K562 (cell line): ENCODE measurements around the gene C1QTNF12. TPM values are rescaled to one million over a fixed set of nuclear protein-coding genes. Genes with fewer than 3 reads are reported as not detected.
A peak's percentile ranks its signal among the peaks of the same experiment; 100 is the strongest.

Experiments
- BRCA1 ChIP-seq, 2 experiments: fragments of 450-650 bp in 1 of 2; sonication (generic) in 1 of 2; formaldehyde crosslinking in 1 of 2; IDR thresholded peaks; 2 replicates each; pipeline versions ENCODE4 v1.5.0 to v1.6.1; 2017 to 2020; ENCODE audit warnings: mild to moderate bottlenecking in 1 of 2, missing genetic modification reagents in 1 of 2
- CCNT2 ChIP-seq: IDR thresholded peaks from 2 replicates; pipeline ENCODE4 v1.6.1; 2011; ENCODE audit warnings: borderline replicate concordance, low read depth, mild to moderate bottlenecking, moderate library complexity, mixed read lengths, low read length; ENCODE audit not compliant: insufficient read length; ENCODE audit errors: extremely low read depth
- CXXC5 ChIP-seq: fragments of 250-450 bp; sonication (Bioruptor Pico); IDR thresholded peaks from 2 replicates; pipeline ENCODE4 v1.8.0; 2022; ENCODE audit warnings: inconsistent platforms, mild to moderate bottlenecking, moderate library complexity
- E2F5 ChIP-seq: sonication (generic); formaldehyde crosslinking; IDR thresholded peaks from 2 replicates; pipeline ENCODE4 v1.8.0; 2022; ENCODE audit warnings: mild to moderate bottlenecking, missing genetic modification reagents
- GTF2E2 ChIP-seq: fragments of 200-800 bp; sonication (Bioruptor generic); IDR thresholded peaks from 2 replicates; pipeline ENCODE4 v1.6.1; 2016; ENCODE audit warnings: missing genetic modification characterization, missing compliant biosample characterization
- HBP1 ChIP-seq: fragments of 450-650 bp; formaldehyde crosslinking; IDR thresholded peaks from 2 replicates; pipeline ENCODE4 v1.4.0; 2022; ENCODE audit warnings: missing genetic modification characterization
- IRF2 ChIP-seq: sonication (generic); formaldehyde crosslinking; IDR thresholded peaks from 2 replicates; pipeline ENCODE4 v1.8.1; 2022; ENCODE audit warnings: mild to moderate bottlenecking, missing genetic modification reagents
- MECOM ChIP-seq: fragments of 250-450 bp; sonication (Bioruptor Pico); IDR thresholded peaks from 2 replicates; pipeline ENCODE4 v1.8.0; 2022; ENCODE audit warnings: inconsistent platforms
- NONO ChIP-seq, 2 experiments: fragments of 200-400 bp in 1 of 2; fragments of 450-650 bp in 1 of 2; formaldehyde crosslinking in 1 of 2; IDR thresholded peaks; 2 replicates each; pipeline ENCODE4 v1.6.1; 2017; ENCODE audit warnings: low read depth in 2 of 2, mild to moderate bottlenecking in 2 of 2, moderate library complexity in 2 of 2, low read length in 1 of 2
- NR3C1 ChIP-seq: sonication (generic); formaldehyde crosslinking; IDR thresholded peaks from 2 replicates; pipeline ENCODE4 v1.8.1; 2022; ENCODE audit warnings: missing genetic modification reagents
- NUFIP1 ChIP-seq: fragments of 450-650 bp; IDR thresholded peaks from 2 replicates; pipeline ENCODE4 v1.6.1; 2018; ENCODE audit not compliant: partially characterized antibody
- POLR3G ChIP-seq: IDR thresholded peaks from 2 replicates; pipeline ENCODE4 v1.6.1; 2011; ENCODE audit not compliant: insufficient read length, insufficient replicate concordance; ENCODE audit errors: extremely low read depth
- STAT5B ChIP-seq: fragments of 250-450 bp; sonication (Bioruptor Pico); IDR thresholded peaks from 2 replicates; pipeline ENCODE4 v1.8.0; 2021; ENCODE audit warnings: mild to moderate bottlenecking, inconsistent platforms
- UBTF ChIP-seq, 2 experiments: IDR thresholded peaks; 2 replicates each; pipeline ENCODE4 v1.6.1; 2012; ENCODE audit warnings: improper control_type of control experiment in 2 of 2, low read depth in 2 of 2, low read length in 2 of 2, borderline replicate concordance in 1 of 2
- USF1 ChIP-seq: sonication (generic); formaldehyde crosslinking; IDR thresholded peaks from 2 replicates; pipeline ENCODE4 v1.9.0; 2022; ENCODE audit warnings: mild to moderate bottlenecking, missing genetic modification reagents
- ZBTB9 ChIP-seq: fragments of 450-650 bp; formaldehyde crosslinking; IDR thresholded peaks from 2 replicates; pipeline ENCODE4 v1.4.0; 2020; ENCODE audit warnings: mild to moderate bottlenecking, moderate library complexity
- ZNF324 ChIP-seq: fragments of 250-450 bp; sonication (Bioruptor Pico); IDR thresholded peaks from 2 replicates; pipeline ENCODE4 v1.4.0; 2020; ENCODE audit warnings: mild to moderate bottlenecking
- ZNF766 ChIP-seq: fragments of 200-800 bp; sonication (Bioruptor generic); conservative IDR thresholded peaks from 2 replicates; pipeline ENCODE4 v1.6.1; 2016; ENCODE audit warnings: missing genetic modification characterization, missing compliant biosample characterization
- polyA plus RNA-seq, 8 experiments: library from polyadenylated mRNA; depleted of rRNA in 4 of 8; stranded (reverse) in 5 of 8; unstranded in 3 of 8; fragments of >200 nt; fragmentation: Nextera tagmentation in 2 of 8; fragmentation: Illumina TruSeq in 1 of 8; extraction: Ambion mirVana in 2 of 8; extraction: Trizol in 1 of 8; gene quantifications; 2 replicates each; pipeline versions ENCODE4 v1.2.1 to v1.2.3, GENCODE V29; 2011 to 2014; ENCODE audit warnings: inconsistent platforms in 1 of 8, missing spikeins in 1 of 8
- total RNA-seq, 7 experiments: library from RNA; depleted of rRNA in 6 of 7; stranded (reverse); fragments of >200 nt in 6 of 7; fragmentation: Illumina TruSeq in 2 of 7; extraction: Trizol in 2 of 7; gene quantifications; 2 replicates each; pipeline versions ENCODE4 v1.2.1 to v1.2.3, GENCODE V29; 2011 to 2021; ENCODE audit warnings: low replicate concordance in 1 of 7

The C1QTNF12 gene
- total and polyA plus RNA-seq, 9 of the 15 experiments (the other 6 are each of a cell fraction or from before 2014, with no cell fraction given), result 0.11 to 4.3 (median 0.93) TPM; not detected in 3

GRCh38 chr1:1232208-1232795 is 14.2 kb downstream of the C1QTNF12 start, which contains the start of gene B3GALT6 (continued):
- peak; percentile 80; the same call in 1 of the 2 replicates for TF ChIP-seq E2F5 (CRISPR knock-in tag)
- no peak for TF ChIP-seq UBTF (IDR thresholded peaks at IDR 0.05; ENCODE audit: borderline replicate concordance in 1 of 2, low read depth in 2 of 2, low read length in 2 of 2)
- TF ChIP-seq STAT5B (CRISPR knock-in tag), result no peak
- peak; percentile 51 for TF ChIP-seq CCNT2
- TF ChIP-seq CXXC5 (CRISPR knock-in tag), result peak; percentile 86
- TF ChIP-seq ZNF766 (CRISPR knock-in tag), result peak; percentile 55; the same call in 1 of the 2 replicates
- no peak for TF ChIP-seq GTF2E2 (tag)
- TF ChIP-seq BRCA1 (IDR thresholded peaks at IDR 0.05), result no peak
- 0 out of 2 replicates have a peak, but pooled peaks have one; percentile 91 for TF ChIP-seq BRCA1 (CRISPR knock-in tag; IDR thresholded peaks at IDR 0.05)
- peak; percentile 36; the same call in 1 of the 2 replicates for TF ChIP-seq USF1 (CRISPR knock-in tag)
- no peak for TF ChIP-seq NUFIP1
- peak; percentile 80 for TF ChIP-seq MECOM (CRISPR knock-in tag)
- peak; percentile 79 for TF ChIP-seq IRF2
- no peak for TF ChIP-seq HBP1 (CRISPR knock-in tag)
- peak in 1 of 2 experiments; percentile 67; a peak in 1 of 4 replicates for TF ChIP-seq NONO (IDR thresholded peaks at IDR 0.05; ENCODE audit: low read depth in 2 of 2, low read length in 1 of 2)
- no peak for TF ChIP-seq ZNF324 (CRISPR knock-in tag)
- TF ChIP-seq ZBTB9 (CRISPR knock-in tag), result peak; percentile 62; the same call in 1 of the 2 replicates
- peak; percentile 92 for TF ChIP-seq NR3C1
- no peak for TF ChIP-seq POLR3G
